Measurements from ENCODE around the gene TRIM37. TPM values are rescaled to one million over a fixed set of nuclear protein-coding genes. Genes with fewer than 3 reads are reported as not detected.

The TRIM37 gene
- total RNA-seq, 1 donor from 2014 or later, result 20.3 TPM

- no peaks in the 10 kb centered on the region for H3K27me3 ChIP-seq
These were observed 56.9 kb downstream of the TRIM37 start for GRCh38 chr17:59049798-59050197.

GRCh38 chr17:59047616-59048015 lies 59.1 kb downstream of the TRIM37 start:
- Histone ChIP-seq H3K27me3 (no peaks in the 10 kb centered on the region), H3K4me3 (no peak overlapping the region), H3K27ac (no peak overlapping the region), H3K9me3 (no peaks in the 10 kb centered on the region), H3K36me3 (peaks cover 75% of the 10 kb centered on the region), H3K4me1 (no peaks in the 10 kb centered on the region)
- no peak for DNase-seq
- no peak for TF ChIP-seq CTCF (IDR thresholded peaks at IDR 0.05)
- no peak for ATAC-seq
- intact Hi-C loops (cut with DNase I), result no loop called here

More at GRCh38 chr17:59049798-59050197, 56.9 kb downstream of the TRIM37 start:
- Histone ChIP-seq H3K36me3 (peaks cover 79% of the 10 kb centered on the region), H3K4me1 (no peaks in the 10 kb centered on the region), H3K9me3 (no peaks in the 10 kb centered on the region), H3K4me3 (no peak overlapping the region), H3K27ac (no peak overlapping the region)
- TF ChIP-seq CTCF (IDR thresholded peaks at IDR 0.05), result no peak
- intact Hi-C loops (cut with DNase I), result no loop called here
- no peak for DNase-seq
- ATAC-seq, result no peak

- Histone ChIP-seq H3K36me3 (peaks cover 77% of the 10 kb centered on the region), H3K4me3 (no peak overlapping the region), H3K9me3 (no peaks in the 10 kb centered on the region), H3K4me1 (no peaks in the 10 kb centered on the region), H3K27me3 (no peaks in the 10 kb centered on the region), H3K27ac (no peak overlapping the region)
- DNase-seq (no peak), ATAC-seq (no peak)
- intact Hi-C loops (cut with DNase I), result no loop called here
- TF ChIP-seq CTCF (IDR thresholded peaks at IDR 0.05), result no peak
These were observed 60.5 kb downstream of the TRIM37 start for GRCh38 chr17:59046192-59046591.

- Histone ChIP-seq H3K9me3 (no peaks in the 10 kb centered on the region), H3K4me3 (no peak overlapping the region), H3K4me1 (no peaks in the 10 kb centered on the region), H3K27ac (no peak overlapping the region), H3K27me3 (no peaks in the 10 kb centered on the region), H3K36me3 (peaks cover 67% of the 10 kb centered on the region)
- ATAC-seq (no peak), DNase-seq (no peak)
- TF ChIP-seq CTCF (IDR thresholded peaks at IDR 0.05), result no peak
- intact Hi-C loops (cut with DNase I), result no loop called here
These were observed 67.9 kb downstream of the TRIM37 start for GRCh38 chr17:59038734-59039133.

- no peak overlapping the region for H3K27ac ChIP-seq
- H3K9me3 ChIP-seq, result no peaks in the 10 kb centered on the region
- intact Hi-C loops (cut with DNase I), result no loop called here
- no peaks in the 10 kb centered on the region for H3K4me1 ChIP-seq
- H3K4me3 ChIP-seq, result no peak overlapping the region
- ATAC-seq (no peak), DNase-seq (no peak)
- TF ChIP-seq CTCF (IDR thresholded peaks at IDR 0.05), result no peak
- no peaks in the 10 kb centered on the region for H3K27me3 ChIP-seq
- H3K36me3 ChIP-seq, result peaks cover 61% of the 10 kb centered on the region
These were observed 68.7 kb downstream of the TRIM37 start for GRCh38 chr17:59037960-59038359.

- no peak overlapping the region for H3K4me3 ChIP-seq
- ATAC-seq, result no peak
- DNase-seq, result no peak
- peaks cover 9% of the 10 kb centered on the region for H3K4me1 ChIP-seq
- no peak overlapping the region for H3K27ac ChIP-seq
- no peak for TF ChIP-seq CTCF (IDR thresholded peaks at IDR 0.05)
- no peaks in the 10 kb centered on the region for H3K9me3 ChIP-seq
- intact Hi-C loops (cut with DNase I), result no loop called here
- H3K27me3 ChIP-seq, result no peaks in the 10 kb centered on the region
- H3K36me3 ChIP-seq, result peaks cover 42% of the 10 kb centered on the region
These were observed 75.9 kb downstream of the TRIM37 start for GRCh38 chr17:59030811-59031210.
